AG20443 (cell line): ENCODE results near the gene TRIM49D2.
"Not testable (repeated sequence)": the region's sequence is repeated elsewhere in the genome, so short reads cannot be mapped to it uniquely, and the experiment has no call there.

Source experiments
- DNase-seq: peaks from one replicate; pipeline ENCODE4 v3.0.0; 2012; ENCODE audit warnings: low spot score, mixed read lengths

The TRIM49D2 gene, protein sequence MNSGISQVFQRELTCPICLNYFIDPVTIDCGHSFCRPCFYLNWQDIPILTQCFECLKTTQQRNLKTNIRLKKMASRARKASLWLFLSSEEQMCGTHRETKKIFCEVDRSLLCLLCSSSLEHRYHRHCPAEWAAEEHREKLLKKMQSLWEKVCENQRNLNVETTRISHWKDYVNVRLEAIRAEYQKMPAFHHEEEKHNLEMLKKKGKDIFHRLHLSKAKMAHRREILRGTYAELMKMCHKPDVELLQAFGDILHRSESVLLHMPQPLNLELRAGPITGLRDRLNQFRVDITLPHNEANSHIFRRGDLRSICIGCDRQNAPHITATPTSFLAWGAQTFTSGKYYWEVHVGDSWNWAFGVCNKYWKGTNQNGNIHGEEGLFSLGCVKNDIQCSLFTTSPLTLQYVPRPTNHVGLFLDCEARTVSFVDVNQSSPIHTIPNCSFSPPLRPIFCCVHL

DNA sequence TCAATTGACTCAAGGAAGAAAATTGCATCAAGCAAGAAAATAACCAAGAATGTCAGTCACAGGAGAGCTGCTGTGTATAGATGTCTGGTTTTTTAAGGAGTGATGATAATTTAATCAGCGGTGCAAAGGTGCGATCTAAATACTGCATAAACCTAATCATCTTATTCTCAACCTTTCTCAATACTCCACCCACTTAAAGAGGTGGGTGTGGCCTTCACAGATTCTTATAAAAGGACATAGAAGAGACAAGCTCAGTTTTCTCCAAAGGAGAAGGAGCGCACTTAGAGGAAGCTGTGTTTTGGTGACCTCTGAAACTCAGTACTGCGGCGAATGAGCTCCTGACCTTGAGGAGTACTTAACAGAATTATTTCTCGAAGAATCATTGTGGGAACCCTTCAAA lies at the start of gene TRIM49D2:
Gene TRIM49D2 (plus strand): TSS at position 301 of the 400 bp plus-strand sequence. CDS start 2,698 bp downstream, outside the sequence.
- not testable (repeated sequence) for DNase-seq

DNA sequence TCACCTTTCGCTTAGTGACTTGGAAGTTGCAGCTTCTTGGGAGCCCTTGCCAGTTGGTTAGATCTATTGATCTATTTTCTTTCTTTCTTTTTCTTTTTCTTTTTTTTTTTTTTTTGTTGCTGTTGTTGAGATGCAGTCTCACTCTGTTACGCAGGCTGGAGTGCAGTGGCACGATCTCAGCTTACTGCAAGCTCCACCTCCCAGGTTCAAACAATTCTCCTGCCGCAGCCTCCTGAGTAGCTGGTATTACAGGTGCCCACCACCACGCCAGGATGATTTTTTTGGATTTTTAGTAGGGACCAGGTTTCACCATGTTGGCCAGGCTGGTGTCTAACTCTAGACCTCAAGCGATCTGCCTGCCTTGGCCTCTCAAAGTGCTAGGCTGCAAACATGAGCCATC lies 46.4 kb upstream of the TRIM49D2 start:
- DNase-seq: not testable (repeated sequence)

DNA sequence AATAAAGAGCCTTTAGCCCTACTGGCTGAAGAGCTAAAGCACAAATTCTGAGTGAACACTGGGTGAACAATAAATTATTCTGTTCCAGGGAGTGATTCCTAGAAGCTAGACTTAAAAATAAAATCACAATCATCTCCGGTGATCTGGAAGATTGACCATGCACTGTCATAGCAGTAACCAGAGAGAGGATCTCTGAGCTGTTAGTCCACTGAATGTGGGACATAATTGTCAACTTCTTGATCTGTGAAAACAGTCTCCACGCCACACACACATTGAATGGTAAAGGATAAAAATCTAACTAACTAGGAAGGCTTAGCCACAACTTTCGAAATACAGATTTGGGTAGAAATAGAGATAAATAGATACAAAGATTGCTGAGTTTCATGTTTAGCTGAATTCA lies 30.6 kb upstream of the TRIM49D2 start:
- not testable (repeated sequence) for DNase-seq

DNA sequence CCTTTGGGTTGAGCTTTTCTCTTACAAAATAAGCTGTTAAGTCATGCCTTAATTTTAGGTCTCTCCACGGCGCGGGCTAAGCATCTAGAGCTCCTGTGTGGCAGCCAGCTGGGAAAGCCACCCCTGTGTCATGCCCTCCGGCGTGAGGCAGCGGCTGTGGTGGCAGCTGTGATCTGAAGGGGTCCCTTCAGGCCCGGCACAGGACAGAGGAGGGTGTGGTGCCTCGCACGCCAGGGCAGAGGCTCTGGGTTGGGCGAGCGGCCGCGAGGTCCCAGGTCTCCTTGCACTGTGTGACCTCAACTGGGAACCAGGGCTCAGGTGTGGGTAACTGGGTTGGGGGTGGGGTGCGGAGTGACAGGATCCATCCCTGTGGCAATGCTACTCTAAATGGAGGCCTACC lies 23.1 kb upstream of the TRIM49D2 start:
- not testable (repeated sequence) for DNase-seq

DNA sequence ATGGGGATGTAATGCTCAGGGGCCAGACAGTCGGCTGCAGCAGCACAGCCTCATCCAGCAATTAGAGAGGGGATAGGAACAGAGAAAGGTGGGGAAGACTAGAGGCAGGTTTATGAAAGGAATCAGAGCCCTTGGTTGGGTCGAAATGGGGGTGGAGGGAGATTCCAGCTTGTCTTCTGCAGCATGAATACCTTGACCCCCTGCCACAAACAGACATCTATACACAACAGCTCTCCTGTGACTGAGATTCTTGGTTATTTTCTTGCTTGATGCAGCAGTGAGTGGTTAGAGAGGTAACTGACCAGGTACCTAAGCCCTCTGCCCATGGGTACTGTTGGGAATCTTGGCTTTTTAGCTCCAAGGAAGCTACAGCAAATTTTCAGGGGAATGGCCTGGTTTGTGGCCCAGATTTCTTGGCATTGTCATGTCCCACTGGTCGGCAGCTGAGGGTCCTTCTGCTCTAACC lies 1.6 kb upstream of the TRIM49D2 start, which contains the start of gene TRIM49D1:
Gene TRIM49D1 (minus strand): TSS at position 51 of the 466 bp plus-strand sequence. CDS start 4,535 bp downstream, outside the sequence.
- DNase-seq: no peak

DNA sequence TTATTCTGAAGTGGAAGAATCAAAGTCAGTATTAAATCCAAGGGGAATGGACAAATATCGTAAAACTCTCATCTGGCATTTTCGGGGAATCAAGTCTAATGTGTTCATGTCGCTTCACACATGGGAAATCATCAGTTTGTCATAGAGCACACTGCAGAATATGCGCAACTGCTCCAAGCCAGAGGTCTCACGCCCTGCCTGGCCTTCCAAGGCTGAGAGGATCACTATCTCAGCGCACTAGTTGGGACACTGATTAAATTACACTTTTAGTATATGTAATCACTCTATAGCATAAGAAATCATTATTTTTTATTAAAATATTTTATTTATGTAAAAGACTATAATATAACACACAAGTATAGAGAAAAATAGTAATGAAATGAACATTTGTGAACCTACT lies 37.0 kb downstream of the TRIM49D2 start:
- not testable (repeated sequence) for DNase-seq

DNA sequence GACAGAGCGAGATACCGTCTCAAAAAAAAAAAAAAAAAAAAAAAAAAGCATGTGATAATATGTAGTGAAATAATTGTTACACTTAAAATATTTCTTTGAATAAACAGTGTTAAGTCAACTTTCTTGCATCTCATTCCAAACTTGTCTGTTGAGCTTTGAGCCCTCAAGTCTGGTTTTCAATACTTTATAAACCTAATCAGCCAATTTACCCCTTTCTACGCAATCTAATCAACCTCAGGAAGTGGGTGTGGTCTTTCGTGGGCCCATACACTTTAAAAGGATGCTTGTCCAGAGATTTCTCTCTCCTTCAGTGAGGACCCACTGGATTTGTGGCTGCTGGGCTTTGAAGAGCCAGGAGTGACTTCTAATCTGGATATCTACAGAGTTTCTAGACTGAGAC lies 41.9 kb downstream of the TRIM49D2 start, which contains the start of gene TRIM64:
Gene TRIM64 (plus strand): TSS at position 301 of the 400 bp plus-strand sequence. CDS start 2,467 bp downstream, outside the sequence.
- DNase-seq: not testable (repeated sequence)
